HL-60 (cell line): Measurements from ENCODE around the gene OR52I2.

Experiments used
- CTCF ChIP-seq: IDR thresholded peaks from one replicate; pipeline ENCODE4 v1.5.1; 2011; ENCODE audit warnings: low read length, control low read depth, inconsistent platforms; ENCODE audit not compliant: insufficient read depth
- POLR2AphosphoS5 ChIP-seq: IDR thresholded peaks from 2 replicates; pipeline ENCODE4 v1.6.1; 2012; ENCODE audit warnings: low read depth
- TF ChIP-seq, protein P1 (sequence below): IDR thresholded peaks from 2 replicates; pipeline ENCODE4 v1.6.1; 2012; ENCODE audit warnings: low read depth; ENCODE audit not compliant: insufficient replicate concordance

GRCh38 chr11:4606231-4607015 is 24.9 kb downstream of the OR52I2 start:
- no peak for TF ChIP-seq CTCF
- TF ChIP-seq, protein P1, sequence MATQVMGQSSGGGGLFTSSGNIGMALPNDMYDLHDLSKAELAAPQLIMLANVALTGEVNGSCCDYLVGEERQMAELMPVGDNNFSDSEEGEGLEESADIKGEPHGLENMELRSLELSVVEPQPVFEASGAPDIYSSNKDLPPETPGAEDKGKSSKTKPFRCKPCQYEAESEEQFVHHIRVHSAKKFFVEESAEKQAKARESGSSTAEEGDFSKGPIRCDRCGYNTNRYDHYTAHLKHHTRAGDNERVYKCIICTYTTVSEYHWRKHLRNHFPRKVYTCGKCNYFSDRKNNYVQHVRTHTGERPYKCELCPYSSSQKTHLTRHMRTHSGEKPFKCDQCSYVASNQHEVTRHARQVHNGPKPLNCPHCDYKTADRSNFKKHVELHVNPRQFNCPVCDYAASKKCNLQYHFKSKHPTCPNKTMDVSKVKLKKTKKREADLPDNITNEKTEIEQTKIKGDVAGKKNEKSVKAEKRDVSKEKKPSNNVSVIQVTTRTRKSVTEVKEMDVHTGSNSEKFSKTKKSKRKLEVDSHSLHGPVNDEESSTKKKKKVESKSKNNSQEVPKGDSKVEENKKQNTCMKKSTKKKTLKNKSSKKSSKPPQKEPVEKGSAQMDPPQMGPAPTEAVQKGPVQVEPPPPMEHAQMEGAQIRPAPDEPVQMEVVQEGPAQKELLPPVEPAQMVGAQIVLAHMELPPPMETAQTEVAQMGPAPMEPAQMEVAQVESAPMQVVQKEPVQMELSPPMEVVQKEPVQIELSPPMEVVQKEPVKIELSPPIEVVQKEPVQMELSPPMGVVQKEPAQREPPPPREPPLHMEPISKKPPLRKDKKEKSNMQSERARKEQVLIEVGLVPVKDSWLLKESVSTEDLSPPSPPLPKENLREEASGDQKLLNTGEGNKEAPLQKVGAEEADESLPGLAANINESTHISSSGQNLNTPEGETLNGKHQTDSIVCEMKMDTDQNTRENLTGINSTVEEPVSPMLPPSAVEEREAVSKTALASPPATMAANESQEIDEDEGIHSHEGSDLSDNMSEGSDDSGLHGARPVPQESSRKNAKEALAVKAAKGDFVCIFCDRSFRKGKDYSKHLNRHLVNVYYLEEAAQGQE, result no peak
- no peak for TF ChIP-seq POLR2AphosphoS5
